NCI-H82 treated with DMSO at 0.1 percent for 48 hours (cell line): ENCODE measurements around the gene LRRK1.

Experiments
- DNase-seq: peaks from one replicate; lab custom pipeline; 2025; ENCODE audit not compliant: unreplicated experiment; lab: John Stamatoyannopoulos, UW

The LRRK1 gene

DNA sequence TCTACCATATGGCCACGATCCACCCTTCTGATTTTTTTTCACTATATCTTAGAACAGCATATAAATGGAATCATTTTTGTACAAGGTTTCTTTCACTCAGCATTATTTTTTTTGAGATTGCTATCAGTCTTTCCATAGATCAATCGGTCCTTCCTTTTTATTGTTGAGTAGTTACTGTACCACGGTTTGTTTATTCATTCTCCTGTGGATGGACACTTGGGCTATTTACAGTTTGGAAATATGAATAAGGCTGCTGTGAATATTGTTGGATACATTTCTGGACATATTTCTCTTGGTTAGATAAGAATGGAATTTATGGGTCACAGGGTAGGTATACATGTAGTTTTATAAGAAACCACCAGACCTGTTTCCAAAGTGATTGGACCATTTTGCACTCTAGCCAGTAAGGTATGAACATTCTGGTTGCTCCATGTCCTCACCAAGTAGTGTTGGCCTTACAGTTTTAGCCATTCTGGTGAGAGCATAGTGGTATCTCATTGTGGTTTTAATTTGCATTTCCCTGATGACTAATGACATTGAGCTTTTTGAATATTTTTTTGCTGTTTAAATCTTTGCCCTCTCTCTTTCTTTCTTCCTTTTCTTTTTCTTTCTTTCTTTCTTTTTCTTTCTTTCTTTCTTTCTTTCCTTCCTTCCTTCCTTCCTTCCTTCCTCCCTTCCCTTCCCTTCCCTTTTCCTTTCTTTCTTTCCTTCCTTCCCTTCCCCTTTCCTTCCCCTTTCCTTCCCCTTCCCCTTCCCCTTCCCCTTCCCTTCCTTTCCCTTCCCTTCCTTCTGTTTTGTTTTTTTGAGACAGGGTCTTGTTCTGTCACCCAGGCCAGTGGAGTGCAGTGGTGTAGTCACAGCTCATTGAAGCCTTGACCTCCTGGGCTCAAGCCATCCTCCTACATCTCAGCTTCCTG, 49.2 kb downstream of the LRRK1 start:
- DNase-seq = no peak

DNA sequence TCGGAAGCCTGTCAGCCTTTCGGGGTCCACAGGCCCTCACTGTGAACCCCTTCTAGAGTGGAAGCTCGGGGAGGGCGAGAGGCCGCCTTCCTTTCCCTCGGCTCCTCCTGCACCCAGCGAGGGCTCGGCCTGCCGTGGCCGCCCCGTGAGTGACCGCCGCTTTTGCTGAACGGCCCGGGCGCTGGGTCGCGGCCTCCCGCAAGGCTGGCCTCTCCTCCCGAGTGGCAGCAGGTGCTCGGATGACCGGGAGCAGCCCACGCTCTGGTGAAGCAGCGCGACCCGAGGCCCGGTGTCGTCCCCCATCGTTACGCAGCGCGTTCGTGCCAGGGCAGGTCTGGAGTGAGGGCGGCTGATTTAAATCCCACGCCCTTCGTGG, 53.8 kb downstream of the LRRK1 start:
- no peak for DNase-seq

DNA sequence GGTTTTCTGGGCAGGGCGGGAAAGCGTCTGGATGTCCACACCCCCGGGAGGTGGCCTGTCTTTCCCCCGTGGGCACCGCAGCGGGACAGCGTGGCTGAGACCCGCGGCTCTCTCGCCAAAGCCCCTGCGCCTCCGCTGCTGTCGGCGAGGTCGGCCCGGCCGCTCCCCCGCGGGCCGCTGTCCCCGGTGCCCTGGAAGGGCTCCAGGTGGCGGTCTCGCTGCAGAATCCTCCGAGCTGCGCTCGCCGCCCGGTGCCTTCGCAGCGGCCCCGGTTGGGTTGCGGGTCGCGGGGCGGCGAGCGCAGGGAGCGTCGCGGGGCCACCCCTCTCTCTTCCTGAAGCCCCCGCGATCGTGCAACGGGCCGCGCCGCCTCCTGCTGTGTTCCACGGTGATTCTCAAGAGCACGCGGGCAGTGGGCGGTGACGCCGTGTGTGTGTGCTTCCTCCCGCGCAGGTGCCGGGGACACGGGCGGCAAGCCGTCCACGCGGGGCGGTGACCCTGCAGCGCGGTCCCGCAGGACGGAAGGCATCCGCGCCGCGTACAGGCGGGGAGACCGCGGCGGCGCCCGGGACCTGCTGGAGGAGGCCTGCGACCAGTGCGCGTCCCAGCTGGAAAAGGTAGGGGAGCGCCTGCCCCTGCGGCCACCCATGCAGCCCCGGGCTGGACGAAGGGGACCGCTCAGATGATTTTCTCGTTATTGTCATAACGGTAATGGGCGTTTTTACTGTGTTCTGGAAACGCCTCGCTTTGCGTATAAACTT, 54.4 kb downstream of the LRRK1 start:
- DNase-seq = no peak

GRCh38 chr15:100975043-100975442, 55.9 kb downstream of the LRRK1 start:
- no peak for DNase-seq

DNA sequence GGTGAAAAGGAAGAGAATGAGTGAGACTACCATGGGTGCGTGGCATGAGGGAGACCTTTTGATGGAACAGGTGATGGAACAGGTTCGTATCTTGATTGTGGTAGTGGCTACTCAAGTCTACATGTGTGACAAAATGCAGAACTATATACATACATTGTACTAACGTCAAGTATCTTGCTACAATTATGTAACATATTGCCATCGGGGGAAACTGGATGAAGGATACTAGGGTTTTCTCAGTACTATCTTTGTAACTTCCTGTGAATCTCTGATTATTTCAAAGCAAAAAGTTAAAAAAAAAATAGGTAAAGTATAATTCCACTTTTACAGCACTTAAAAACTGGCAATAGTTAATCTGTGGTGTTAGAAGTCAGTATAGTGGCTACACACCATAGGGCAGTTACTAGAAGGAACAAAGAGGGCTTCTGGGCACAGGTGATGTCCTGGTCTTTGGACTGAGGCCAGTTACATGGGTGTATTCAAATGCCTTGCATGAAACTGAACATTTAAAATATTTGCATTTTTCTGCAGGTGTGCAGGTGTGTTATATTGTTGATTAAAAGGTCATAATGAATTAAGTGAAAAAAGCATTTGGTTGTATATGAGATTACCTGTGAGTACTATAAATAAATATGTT, 61.4 kb downstream of the LRRK1 start:
- no peak for DNase-seq

GRCh38 chr15:100981086-100981485, 61.9 kb downstream of the LRRK1 start:
- no peak for DNase-seq

DNA sequence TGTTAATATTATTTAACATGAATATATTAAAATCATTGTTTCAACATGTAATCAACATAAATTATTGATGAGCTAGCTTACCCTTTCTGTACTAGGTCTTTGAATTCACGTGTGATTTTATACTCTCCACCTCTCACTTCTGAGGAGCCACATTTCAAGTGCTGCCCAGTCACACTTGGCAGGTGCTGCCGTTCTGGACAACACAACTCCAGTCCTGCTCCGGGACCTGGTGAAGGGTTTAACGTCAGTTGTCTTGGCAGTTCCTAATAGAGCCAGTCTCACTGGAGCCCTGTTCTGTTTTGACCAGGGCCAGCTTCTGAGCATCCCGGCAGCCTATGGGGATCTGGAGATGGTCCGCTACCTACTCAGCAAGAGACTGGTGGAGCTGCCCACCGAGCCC, 64.1 kb downstream of the LRRK1 start:
- DNase-seq = no peak

DNA sequence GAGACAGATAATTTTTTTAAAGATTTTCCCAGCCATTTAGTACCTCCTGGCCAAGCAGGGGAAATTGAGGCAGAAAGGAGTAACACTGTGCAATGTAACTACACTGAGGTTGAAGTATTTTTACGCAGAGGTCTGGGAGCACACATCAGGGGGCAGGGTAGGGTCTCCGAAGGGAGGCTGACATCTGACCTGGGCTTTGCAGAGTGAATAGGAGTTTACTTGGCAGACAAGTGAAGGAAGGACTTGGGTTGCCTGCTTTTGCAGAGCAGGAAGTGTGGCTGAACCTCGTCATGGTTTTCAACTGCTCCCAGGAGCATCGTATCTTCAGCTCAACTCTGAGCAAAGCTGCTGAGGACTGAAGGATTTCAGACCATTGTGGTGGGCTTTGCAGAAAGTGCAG, 66.2 kb downstream of the LRRK1 start:
- DNase-seq = no peak

GRCh38 chr15:100986158-100986896, 67.2 kb downstream of the LRRK1 start:
- DNase-seq = no peak

DNA sequence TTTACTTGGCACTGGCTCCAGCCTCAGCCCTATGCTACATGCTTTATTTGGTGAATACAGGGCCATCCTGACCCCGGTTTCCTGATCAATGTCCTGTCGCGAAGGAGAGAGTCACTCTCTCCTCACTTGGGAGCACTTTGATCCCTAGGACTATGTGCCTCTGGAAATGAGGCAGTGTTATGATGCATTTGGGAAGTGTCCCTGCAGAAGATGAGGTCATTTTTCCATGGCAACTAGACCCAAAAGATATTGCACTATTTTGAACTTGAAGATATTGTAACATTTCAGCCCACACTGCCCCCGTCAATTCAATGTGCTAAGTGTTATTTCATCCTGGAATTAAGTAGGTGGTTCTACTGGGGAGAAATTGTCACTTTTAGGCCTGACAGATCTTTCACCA, 68.0 kb downstream of the LRRK1 start:
- DNase-seq = no peak

- no peak for DNase-seq
Measured at GRCh38 chr15:100988297-100988696, 69.1 kb downstream of the LRRK1 start.

GRCh38 chr15:100988857-100989256, 69.7 kb downstream of the LRRK1 start:
- no peak for DNase-seq

- DNase-seq = no peak
Measured at GRCh38 chr15:100994597-100995446, 75.7 kb downstream of the LRRK1 start.

DNA sequence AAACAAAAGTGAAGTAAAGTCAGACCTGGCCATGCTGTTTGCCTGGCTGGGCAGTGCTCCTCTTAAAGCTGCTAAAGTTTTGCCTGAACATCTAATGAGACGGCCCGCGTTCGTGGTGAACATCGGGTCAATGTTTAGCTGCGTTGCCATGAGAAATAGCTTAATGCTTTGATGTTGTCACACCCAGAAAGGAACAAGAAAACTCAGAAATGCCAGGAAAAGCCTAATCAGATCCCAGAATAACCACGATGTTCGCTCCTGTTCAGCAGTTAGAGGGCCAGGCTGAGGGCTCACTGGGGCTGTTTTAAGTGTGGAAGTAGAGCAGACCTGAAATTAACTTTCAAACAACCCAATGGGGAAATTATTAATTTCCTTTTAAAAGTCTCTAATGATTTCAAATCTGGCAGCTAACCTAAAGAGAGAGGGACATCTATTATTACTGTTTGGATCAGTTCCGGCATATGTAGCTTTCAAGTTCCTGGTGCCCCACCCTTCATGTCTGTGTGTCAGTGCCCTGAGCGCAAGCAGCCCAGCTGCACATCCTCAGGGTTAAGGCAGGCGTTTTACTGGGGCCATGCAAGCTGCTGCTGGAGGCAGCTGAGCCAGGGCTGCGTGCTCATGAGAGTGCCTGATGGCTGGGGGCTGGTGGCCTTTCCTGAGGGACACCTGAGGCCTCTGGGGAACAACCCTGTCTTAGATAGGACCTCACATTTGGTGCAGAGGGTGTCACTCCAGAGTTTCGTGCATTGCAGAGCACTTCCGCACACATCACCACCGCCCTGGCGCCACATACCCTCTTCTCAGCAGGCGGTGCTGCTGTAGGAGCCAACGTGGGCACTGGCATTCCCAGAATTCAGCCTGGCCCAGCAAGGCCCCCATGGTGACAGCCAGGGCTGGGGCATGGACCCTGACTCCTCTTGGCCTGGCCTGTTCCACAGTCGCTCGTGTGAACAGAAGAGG, 76.6 kb downstream of the LRRK1 start:
- no peak for DNase-seq

GRCh38 chr15:100997442-100997841, 78.3 kb downstream of the LRRK1 start:
- no peak for DNase-seq

- no peak for DNase-seq
Measured at GRCh38 chr15:100998630-100999029, 79.5 kb downstream of the LRRK1 start.

DNA sequence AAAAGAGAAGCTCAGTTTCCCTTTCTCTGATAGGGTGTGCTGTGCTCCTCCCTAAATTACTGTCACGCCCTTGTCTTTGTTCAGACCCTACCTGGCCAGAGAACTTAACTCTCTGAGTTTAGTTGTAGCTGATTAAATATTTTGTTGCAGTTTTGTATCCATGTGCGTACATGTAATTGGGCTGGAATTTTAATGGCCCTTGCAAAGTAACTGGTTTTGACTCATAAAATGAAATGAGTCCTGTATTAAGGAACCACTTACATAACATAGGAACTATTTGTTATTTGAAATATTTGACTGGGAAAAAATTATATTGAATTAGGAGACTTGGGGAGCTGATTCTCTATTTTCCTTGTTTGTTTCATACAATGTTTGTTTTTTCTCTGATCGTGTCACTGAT, 80.2 kb downstream of the LRRK1 start:
- no peak for DNase-seq

- no peak for DNase-seq
Measured at GRCh38 chr15:101000271-101000681, 81.1 kb downstream of the LRRK1 start.

- no peak for DNase-seq
Measured at GRCh38 chr15:101001056-101001455, 81.9 kb downstream of the LRRK1 start.
